ENCODE measurements around the gene ZNF804A. TPM values are rescaled to one million over a fixed set of nuclear protein-coding genes. Genes with fewer than 3 reads are reported as not detected.

Gene ZNF804A
- total RNA-seq, 1 donor from 2014 or later: 23.1 TPM

DNA sequence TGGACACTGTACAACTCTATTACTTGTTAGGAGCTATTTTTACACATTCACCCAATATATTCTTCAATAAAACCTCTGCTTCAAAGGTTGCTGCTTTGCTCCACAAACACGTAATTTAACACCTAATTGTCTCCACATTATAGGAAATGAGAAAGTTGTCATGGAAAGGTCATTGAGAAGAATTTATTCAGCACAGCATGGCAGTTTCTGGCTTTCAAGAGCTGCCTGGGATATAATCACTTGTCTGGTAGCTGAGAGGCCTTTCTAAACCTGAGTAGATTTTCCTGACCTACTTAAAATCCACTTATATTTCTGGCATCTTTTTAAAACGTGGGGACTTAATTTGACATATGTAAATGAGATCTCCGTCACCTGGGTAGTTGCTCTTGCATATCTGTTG is 216.1 kb downstream of the ZNF804A start:
- no peak overlapping the region for H3K4me3 Mint-ChIP-seq (ENCODE audit: unreplicated experiment)
- TF ChIP-seq, protein P1, sequence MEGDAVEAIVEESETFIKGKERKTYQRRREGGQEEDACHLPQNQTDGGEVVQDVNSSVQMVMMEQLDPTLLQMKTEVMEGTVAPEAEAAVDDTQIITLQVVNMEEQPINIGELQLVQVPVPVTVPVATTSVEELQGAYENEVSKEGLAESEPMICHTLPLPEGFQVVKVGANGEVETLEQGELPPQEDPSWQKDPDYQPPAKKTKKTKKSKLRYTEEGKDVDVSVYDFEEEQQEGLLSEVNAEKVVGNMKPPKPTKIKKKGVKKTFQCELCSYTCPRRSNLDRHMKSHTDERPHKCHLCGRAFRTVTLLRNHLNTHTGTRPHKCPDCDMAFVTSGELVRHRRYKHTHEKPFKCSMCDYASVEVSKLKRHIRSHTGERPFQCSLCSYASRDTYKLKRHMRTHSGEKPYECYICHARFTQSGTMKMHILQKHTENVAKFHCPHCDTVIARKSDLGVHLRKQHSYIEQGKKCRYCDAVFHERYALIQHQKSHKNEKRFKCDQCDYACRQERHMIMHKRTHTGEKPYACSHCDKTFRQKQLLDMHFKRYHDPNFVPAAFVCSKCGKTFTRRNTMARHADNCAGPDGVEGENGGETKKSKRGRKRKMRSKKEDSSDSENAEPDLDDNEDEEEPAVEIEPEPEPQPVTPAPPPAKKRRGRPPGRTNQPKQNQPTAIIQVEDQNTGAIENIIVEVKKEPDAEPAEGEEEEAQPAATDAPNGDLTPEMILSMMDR (IDR thresholded peaks at IDR 0.05; ENCODE audit: partially characterized antibody, unreplicated experiment): no peak
- no peak for DNase-seq
- peaks cover 14% of the 10 kb centered on the region for H3K36me3 Mint-ChIP-seq (ENCODE audit: unreplicated experiment)
- H3K27ac Mint-ChIP-seq (ENCODE audit: unreplicated experiment): no peak overlapping the region
- peaks cover 5% of the 10 kb centered on the region for H3K9me3 Mint-ChIP-seq (ENCODE audit: unreplicated experiment)
- H3K27me3 Mint-ChIP-seq (ENCODE audit: unreplicated experiment): peaks cover 4% of the 10 kb centered on the region
- peaks cover 4% of the 10 kb centered on the region for H3K4me1 Mint-ChIP-seq (ENCODE audit: low read depth, unreplicated experiment)

DNA sequence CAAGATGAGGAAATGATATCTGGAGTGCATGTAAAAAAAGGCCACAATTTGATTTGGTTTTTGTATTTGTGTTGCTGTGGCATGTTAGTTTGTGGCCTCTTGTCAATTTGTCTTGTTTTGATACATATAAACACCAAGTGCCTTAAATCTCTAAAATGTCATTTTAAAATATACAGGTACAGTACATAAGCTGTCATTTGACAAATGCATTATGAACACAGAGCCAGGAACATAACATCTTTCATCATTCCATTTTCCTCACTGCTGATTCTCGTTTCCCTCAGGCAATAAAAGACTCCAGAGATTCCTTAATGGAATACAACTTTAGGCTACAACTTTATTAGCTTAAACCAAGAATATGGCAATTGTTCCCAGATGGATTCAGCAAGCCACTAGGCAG is 217.5 kb downstream of the ZNF804A start:
- no peak overlapping the region for H3K27ac Mint-ChIP-seq (ENCODE audit: unreplicated experiment)
- no peak for DNase-seq
- H3K36me3 Mint-ChIP-seq (ENCODE audit: unreplicated experiment): peaks cover 19% of the 10 kb centered on the region
- peaks cover 8% of the 10 kb centered on the region for H3K9me3 Mint-ChIP-seq (ENCODE audit: unreplicated experiment)
- TF ChIP-seq, protein P1 (IDR thresholded peaks at IDR 0.05; ENCODE audit: partially characterized antibody, unreplicated experiment): no peak
- H3K27me3 Mint-ChIP-seq (ENCODE audit: unreplicated experiment): peaks cover 4% of the 10 kb centered on the region
- peaks cover 4% of the 10 kb centered on the region for H3K4me1 Mint-ChIP-seq (ENCODE audit: low read depth, unreplicated experiment)
- H3K4me3 Mint-ChIP-seq (ENCODE audit: unreplicated experiment): no peak overlapping the region

DNA sequence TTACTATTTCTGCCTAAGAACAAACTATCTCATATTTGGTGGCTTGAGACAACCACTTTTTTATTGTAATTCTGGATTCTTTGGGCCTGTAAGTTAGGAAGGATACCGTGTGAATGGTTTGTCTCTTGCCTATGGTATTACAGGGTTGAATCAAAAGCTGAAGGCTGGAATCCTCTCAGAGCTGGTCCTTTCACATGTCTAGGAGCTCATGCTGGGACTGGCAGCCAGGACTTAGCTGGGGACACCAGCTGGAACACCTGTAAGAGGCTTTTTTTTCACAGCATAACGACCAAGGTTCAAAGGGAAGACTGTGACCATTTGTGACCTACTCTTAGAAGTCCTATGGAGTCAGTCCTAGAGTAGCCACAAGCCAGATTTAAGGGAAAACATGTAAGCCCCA is 226.3 kb downstream of the ZNF804A start:
- peaks cover 5% of the 10 kb centered on the region for H3K9me3 Mint-ChIP-seq (ENCODE audit: unreplicated experiment)
- H3K27me3 Mint-ChIP-seq (ENCODE audit: unreplicated experiment): no peaks in the 10 kb centered on the region
- no peaks in the 10 kb centered on the region for H3K4me1 Mint-ChIP-seq (ENCODE audit: low read depth, unreplicated experiment)
- no peak for DNase-seq
- H3K36me3 Mint-ChIP-seq (ENCODE audit: unreplicated experiment): peaks cover 4% of the 10 kb centered on the region
- H3K4me3 Mint-ChIP-seq (ENCODE audit: unreplicated experiment): no peak overlapping the region
- TF ChIP-seq, protein P1 (IDR thresholded peaks at IDR 0.05; ENCODE audit: partially characterized antibody, unreplicated experiment): no peak
- H3K27ac Mint-ChIP-seq (ENCODE audit: unreplicated experiment): no peak overlapping the region

DNA sequence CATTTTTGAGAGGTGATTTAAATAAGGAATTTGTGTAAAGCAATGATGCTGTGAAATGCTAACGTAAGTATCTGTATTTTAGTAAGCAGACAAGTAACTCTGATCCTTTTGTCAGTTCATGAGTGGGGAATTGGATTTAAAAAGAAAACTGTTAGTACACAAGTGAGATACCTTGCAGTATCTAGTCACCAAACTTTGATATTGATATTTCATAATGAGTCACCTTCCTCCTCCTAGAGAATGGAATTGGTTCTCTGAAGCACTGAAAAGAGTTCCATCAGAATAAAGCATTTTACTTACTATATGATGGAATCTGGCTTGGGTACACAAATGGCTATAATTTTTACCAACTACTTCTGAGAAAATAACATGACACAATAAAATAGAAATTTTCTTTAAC is 232.2 kb downstream of the ZNF804A start:
- Mint-ChIP-seq H3K36me3 (ENCODE audit: unreplicated experiment) (no peaks in the 10 kb centered on the region), H3K27ac (ENCODE audit: unreplicated experiment) (no peak overlapping the region), H3K27me3 (ENCODE audit: unreplicated experiment) (no peaks in the 10 kb centered on the region), H3K4me1 (ENCODE audit: low read depth, unreplicated experiment) (peaks cover 3% of the 10 kb centered on the region), H3K4me3 (ENCODE audit: unreplicated experiment) (no peak overlapping the region), H3K9me3 (ENCODE audit: unreplicated experiment) (peaks cover 2% of the 10 kb centered on the region)
- no peak for DNase-seq
- TF ChIP-seq, protein P1 (IDR thresholded peaks at IDR 0.05; ENCODE audit: partially characterized antibody, unreplicated experiment): no peak

DNA sequence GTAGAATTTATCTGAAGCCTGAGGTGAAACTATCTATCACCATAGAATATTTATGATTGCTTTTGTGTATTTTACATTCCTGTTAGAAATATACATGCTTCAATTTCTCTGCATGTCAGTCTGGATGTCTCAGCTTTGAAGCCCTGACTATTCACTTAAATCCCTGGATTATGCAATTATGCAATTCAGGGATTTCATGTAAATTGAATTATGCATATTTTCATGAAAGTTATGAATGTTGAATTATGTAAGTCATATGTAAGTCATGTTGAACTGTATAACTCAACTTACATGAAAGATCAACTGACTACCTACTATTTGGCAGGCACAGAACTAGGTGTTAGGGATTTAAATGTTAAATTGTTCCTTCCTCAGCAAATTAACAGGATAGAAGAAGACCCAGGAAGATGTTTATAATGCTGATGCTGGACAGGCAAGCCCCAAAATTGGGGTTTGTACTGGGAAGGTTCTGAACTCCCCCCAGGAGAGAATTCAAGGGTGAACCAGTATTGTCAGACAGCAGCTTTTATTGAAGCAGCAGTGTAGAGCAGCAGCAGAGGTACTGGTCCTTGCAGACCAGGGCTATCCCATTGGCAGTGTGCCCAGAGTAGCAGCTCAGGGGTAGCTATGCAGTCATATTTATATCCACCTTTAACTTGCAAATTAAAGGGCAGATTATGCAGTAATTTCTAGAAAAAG is 236.5 kb downstream of the ZNF804A start:
- TF ChIP-seq, protein P1 (IDR thresholded peaks at IDR 0.05; ENCODE audit: partially characterized antibody, unreplicated experiment): no peak
- Mint-ChIP-seq H3K4me3 (ENCODE audit: unreplicated experiment) (no peak overlapping the region), H3K9me3 (ENCODE audit: unreplicated experiment) (peaks cover 2% of the 10 kb centered on the region), H3K4me1 (ENCODE audit: low read depth, unreplicated experiment) (peaks cover 9% of the 10 kb centered on the region), H3K27me3 (ENCODE audit: unreplicated experiment) (no peaks in the 10 kb centered on the region), H3K27ac (ENCODE audit: unreplicated experiment) (no peak overlapping the region), H3K36me3 (ENCODE audit: unreplicated experiment) (no peaks in the 10 kb centered on the region)
- no peak for DNase-seq

All from glutamatergic neuron (in vitro differentiated cells).